Neural progenitor cell (in vitro differentiated cells): ENCODE data around the gene RGS1. TPM values are rescaled to one million over a fixed set of nuclear protein-coding genes. Genes with fewer than 3 reads are reported as not detected.
A peak's percentile ranks its signal among the peaks of the same experiment; 100 is the strongest.

Experiments used
- DNase-seq: peaks from one replicate; pipeline ENCODE4 v3.0.0-alpha.2; 2016; ENCODE audit warnings: low spot score
- H2AFZ ChIP-seq: fragments of 200-600 bp; sonication (generic); replicated peaks from 2 replicates; pipeline ENCODE4 v1.6.1; 2016; ENCODE audit warnings: antibody characterized with exemption
- H3F3A ChIP-seq: fragments of 200-600 bp; sonication (generic); 2 replicates; pipeline ENCODE4 v1.6.1; 2016; ENCODE audit warnings: antibody characterized with exemption, low read depth
- H3K27ac ChIP-seq: fragments of 200-600 bp; sonication (generic); 2 replicates; pipeline ENCODE4 v1.5.1; 2016; ENCODE audit warnings: mild to moderate bottlenecking
- H3K27me3 ChIP-seq: fragments of 200-600 bp; sonication (generic); 2 replicates; pipeline ENCODE4 v1.6.1; 2016; ENCODE audit warnings: mild to moderate bottlenecking, moderate library complexity
- H3K36me3 ChIP-seq: fragments of 200-600 bp; sonication (generic); 2 replicates; pipeline ENCODE4 v1.5.1; 2016
- H3K4me1 ChIP-seq: fragments of 200-600 bp; sonication (generic); 2 replicates; pipeline ENCODE4 v1.6.1; 2016; ENCODE audit warnings: mixed run types
- H3K4me2 ChIP-seq: fragments of 200-600 bp; sonication (generic); 2 replicates; pipeline ENCODE4 v1.6.1; 2016
- H3K4me3 ChIP-seq: fragments of 200-600 bp; sonication (generic); 2 replicates; pipeline ENCODE4 v1.5.1; 2016
- H3K79me2 ChIP-seq: fragments of 200-600 bp; sonication (generic); 2 replicates; pipeline ENCODE4 v1.6.1; 2016; ENCODE audit warnings: low read depth
- H3K9ac ChIP-seq: fragments of 200-600 bp; sonication (generic); 2 replicates; pipeline ENCODE4 v1.6.1; 2016
- H3K9me3 ChIP-seq: fragments of 200-600 bp; sonication (generic); 2 replicates; pipeline ENCODE4 v1.5.1; 2016; ENCODE audit warnings: low read depth
- H4K20me1 ChIP-seq: fragments of 200-600 bp; sonication (generic); 2 replicates; pipeline ENCODE4 v1.6.1; 2016; ENCODE audit warnings: low read depth
- H3K27ac Mint-ChIP-seq: 3 replicates; pipeline ENCODE4 v1.8.0; 2021; ENCODE audit warnings: mixed read lengths
- H3K27me3 Mint-ChIP-seq: 2 replicates; pipeline ENCODE4 v1.8.0; 2022; ENCODE audit warnings: low read depth, mild to moderate bottlenecking, inconsistent platforms, moderate library complexity, mixed read lengths; ENCODE audit not compliant: insufficient read depth
- H3K36me3 Mint-ChIP-seq: 3 replicates; pipeline ENCODE4 v1.8.0; 2021; ENCODE audit warnings: mixed read lengths
- H3K4me1 Mint-ChIP-seq: 3 replicates; pipeline ENCODE4 v1.8.0; 2021; ENCODE audit warnings: mixed read lengths
- H3K4me3 Mint-ChIP-seq: 3 replicates; pipeline ENCODE4 v1.8.0; 2021; ENCODE audit warnings: mild to moderate bottlenecking, moderate library complexity, mixed read lengths
- H3K9me3 Mint-ChIP-seq: 3 replicates; pipeline ENCODE4 v1.8.0; 2020; ENCODE audit warnings: mixed read lengths
- CTCF ChIP-seq: fragments of 200-600 bp; sonication (generic); IDR thresholded peaks from 2 replicates; pipeline ENCODE4 v1.5.1; 2017; ENCODE audit warnings: antibody characterized with exemption, mild to moderate bottlenecking
- EZH2 ChIP-seq: fragments of 200-600 bp; sonication (generic); IDR thresholded peaks from 2 replicates; pipeline ENCODE4 v1.6.1; 2017; ENCODE audit warnings: antibody characterized with exemption, mild to moderate bottlenecking, moderate library complexity
- EZH2phosphoT487 ChIP-seq: fragments of 200-600 bp; sonication (generic); IDR thresholded peaks from 2 replicates; pipeline ENCODE4 v1.6.1; 2017; ENCODE audit warnings: antibody characterized with exemption
- total RNA-seq: library from RNA; depleted of rRNA; stranded (reverse); fragments of >200 nt; gene quantifications from 2 replicates; pipeline ENCODE4 v1.2.3, GENCODE V29; 2015; ENCODE audit warnings: low replicate concordance

The RGS1 gene
- total RNA-seq, 1 donor from 2014 or later: not detected

DNA sequence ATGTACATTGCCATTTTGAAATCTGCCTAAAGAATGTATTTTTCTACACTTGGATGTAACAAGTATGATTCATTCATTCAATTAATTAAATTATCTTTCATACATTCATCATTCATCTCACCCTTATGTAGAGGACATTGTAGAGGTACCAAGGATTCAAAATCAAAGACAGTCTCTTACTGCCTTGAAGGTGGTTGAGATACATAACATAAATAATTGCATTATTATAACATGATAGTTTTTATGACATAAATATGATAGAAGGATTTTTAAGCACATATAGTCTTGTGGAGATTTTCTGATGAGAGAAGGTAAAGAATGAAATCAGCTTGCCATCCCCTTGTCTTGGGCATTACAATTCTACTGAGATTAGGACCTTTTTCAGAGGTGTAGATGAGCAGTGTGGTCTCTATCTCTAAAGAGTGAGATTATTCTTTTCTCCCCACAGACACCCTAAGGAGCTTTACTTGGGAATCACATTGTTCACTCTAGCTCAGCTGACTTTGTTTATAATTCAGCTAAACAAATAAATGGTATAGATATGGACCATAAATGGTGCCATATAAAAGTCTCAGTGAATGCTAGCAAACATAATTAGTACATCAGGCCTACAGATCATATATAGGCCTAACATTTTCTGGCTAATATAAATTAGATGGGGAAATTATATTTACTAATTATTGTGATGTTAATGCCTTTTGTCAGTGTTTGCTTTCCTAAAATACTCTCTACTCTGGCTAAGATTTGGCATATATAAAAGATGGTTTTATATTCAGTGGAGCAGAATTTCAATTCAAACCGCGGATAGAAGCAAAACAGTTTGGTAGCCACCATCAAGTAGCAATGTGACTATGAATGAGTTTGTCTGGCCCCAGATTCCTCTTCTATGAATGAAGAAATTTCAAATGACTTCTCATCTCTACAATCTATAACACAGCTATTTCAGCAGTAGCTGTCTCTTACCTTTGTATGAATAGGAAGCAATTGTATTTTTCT is 1.9 kb downstream of the RGS1 start:
- peaks cover 4% of the 10 kb centered on the region for H3K4me1 Mint-ChIP-seq
- Histone ChIP-seq H3K36me3 (no peaks in the 10 kb centered on the region), H3K27ac (no peak overlapping the region), H3K9ac (no peak overlapping the region), H4K20me1 (no peaks in the 10 kb centered on the region), H3K9me3 (no peaks in the 10 kb centered on the region), H3K4me2 (no peak overlapping the region), H3K4me3 (no peak overlapping the region), H3K4me1 (no peaks in the 10 kb centered on the region), H3F3A (no peaks in the 10 kb centered on the region), H3K79me2 (no peaks in the 10 kb centered on the region), H2AFZ (no peak overlapping the region), H3K27me3 (no peaks in the 10 kb centered on the region)
- H3K36me3 Mint-ChIP-seq: no peaks in the 10 kb centered on the region
- no peaks in the 10 kb centered on the region for H3K9me3 Mint-ChIP-seq
- no peak for DNase-seq
- H3K4me3 Mint-ChIP-seq: no peak overlapping the region
- TF ChIP-seq EZH2 (no peak), EZH2phosphoT487 (no peak), CTCF (no peak)
- no peaks in the 10 kb centered on the region for H3K27me3 Mint-ChIP-seq
- no peak overlapping the region for H3K27ac Mint-ChIP-seq

GRCh38 chr1:192578144-192578909 is 2.8 kb downstream of the RGS1 start:
- Mint-ChIP-seq H3K4me1 (peaks cover 4% of the 10 kb centered on the region), H3K4me3 (no peak overlapping the region), H3K36me3 (no peaks in the 10 kb centered on the region), H3K9me3 (no peaks in the 10 kb centered on the region), H3K27me3 (no peaks in the 10 kb centered on the region), H3K27ac (no peak overlapping the region)
- no peak overlapping the region for H3K4me3 ChIP-seq
- no peak for DNase-seq
- no peak overlapping the region for H3K27ac ChIP-seq
- H3K4me1 ChIP-seq: no peaks in the 10 kb centered on the region
- no peaks in the 10 kb centered on the region for H3K79me2 ChIP-seq
- no peaks in the 10 kb centered on the region for H3F3A ChIP-seq
- no peaks in the 10 kb centered on the region for H4K20me1 ChIP-seq
- H2AFZ ChIP-seq: no peak overlapping the region
- no peaks in the 10 kb centered on the region for H3K36me3 ChIP-seq
- no peaks in the 10 kb centered on the region for H3K27me3 ChIP-seq
- TF ChIP-seq EZH2phosphoT487 (no peak), CTCF (no peak), EZH2 (no peak)
- H3K4me2 ChIP-seq: no peak overlapping the region
- H3K9ac ChIP-seq: no peak overlapping the region
- no peaks in the 10 kb centered on the region for H3K9me3 ChIP-seq

DNA sequence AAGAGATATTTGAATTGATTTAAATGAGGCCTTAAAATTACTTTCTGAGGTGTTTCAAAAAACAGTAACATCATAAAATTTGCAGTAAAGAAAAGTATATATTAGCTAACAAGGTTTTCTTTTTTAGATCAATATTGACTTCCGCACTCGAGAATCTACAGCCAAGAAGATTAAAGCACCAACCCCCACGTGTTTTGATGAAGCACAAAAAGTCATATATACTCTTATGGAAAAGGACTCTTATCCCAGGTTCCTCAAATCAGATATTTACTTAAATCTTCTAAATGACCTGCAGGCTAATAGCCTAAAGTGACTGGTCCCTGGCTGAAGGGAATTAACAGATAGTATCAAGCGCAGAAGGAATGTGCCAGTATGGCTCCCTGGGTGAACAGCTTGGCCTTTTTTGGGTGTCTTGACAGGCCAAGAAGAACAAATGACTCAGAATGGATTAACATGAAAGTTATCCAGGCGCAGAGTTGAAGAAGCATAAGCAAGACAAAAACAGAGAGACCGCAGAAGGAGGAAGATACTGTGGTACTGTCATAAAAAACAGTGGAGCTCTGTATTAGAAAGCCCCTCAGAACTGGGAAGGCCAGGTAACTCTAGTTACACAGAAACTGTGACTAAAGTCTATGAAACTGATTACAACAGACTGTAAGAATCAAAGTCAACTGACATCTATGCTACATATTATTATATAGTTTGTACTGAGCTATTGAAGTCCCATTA is 3.6 kb downstream of the RGS1 start:
- H3K27ac Mint-ChIP-seq: no peak overlapping the region
- Histone ChIP-seq H3K27me3 (no peaks in the 10 kb centered on the region), H3K36me3 (no peaks in the 10 kb centered on the region), H3K79me2 (no peaks in the 10 kb centered on the region), H4K20me1 (no peaks in the 10 kb centered on the region), H3K4me1 (no peaks in the 10 kb centered on the region), H3K4me2 (no peak overlapping the region), H3K9me3 (no peaks in the 10 kb centered on the region), H3K27ac (no peak overlapping the region), H3F3A (no peaks in the 10 kb centered on the region), H3K4me3 (no peak overlapping the region), H2AFZ (no peak overlapping the region), H3K9ac (no peak overlapping the region)
- TF ChIP-seq EZH2 (no peak), CTCF (no peak), EZH2phosphoT487 (no peak)
- peaks cover 4% of the 10 kb centered on the region for H3K4me1 Mint-ChIP-seq
- H3K36me3 Mint-ChIP-seq: no peaks in the 10 kb centered on the region
- H3K27me3 Mint-ChIP-seq: no peaks in the 10 kb centered on the region
- no peak overlapping the region for H3K4me3 Mint-ChIP-seq
- no peaks in the 10 kb centered on the region for H3K9me3 Mint-ChIP-seq
- DNase-seq: peak; percentile 34
